H9 (cell line): ENCODE measurements around the gene NKD1. TPM values are rescaled to one million over a fixed set of nuclear protein-coding genes. Genes with fewer than 3 reads are reported as not detected.

Source experiments
- DNase-seq: peaks from one replicate; pipeline ENCODE4 v3.0.0-alpha.2; 2017
- H2AFZ ChIP-seq: one replicate; pipeline ENCODE4 v1.6.1; 2013; ENCODE audit warnings: mild to moderate bottlenecking, low read length, control low read depth, moderate library complexity
- H2AK5ac ChIP-seq: 2 replicates; pipeline ENCODE4 v1.6.1; 2013; ENCODE audit warnings: low read length, control low read depth, mixed read lengths; ENCODE audit not compliant: insufficient read length
- H2BK120ac ChIP-seq: one replicate; pipeline ENCODE4 v1.6.1; 2013; ENCODE audit warnings: low read depth, mild to moderate bottlenecking, low read length, control low read depth, inconsistent platforms; ENCODE audit not compliant: poor library complexity, severe bottlenecking
- H2BK12ac ChIP-seq: 2 replicates; pipeline ENCODE4 v1.6.1; 2013; ENCODE audit warnings: low read length, control low read depth, mixed read lengths, low read depth; ENCODE audit not compliant: insufficient read length
- H2BK15ac ChIP-seq: 2 replicates; pipeline ENCODE4 v1.6.1; 2013; ENCODE audit warnings: low read depth, low read length, control low read depth
- H2BK20ac ChIP-seq: one replicate; pipeline ENCODE4 v1.6.1; 2013; ENCODE audit warnings: low read depth, mild to moderate bottlenecking, low read length, control low read depth, inconsistent platforms; ENCODE audit not compliant: poor library complexity, severe bottlenecking
- H2BK5ac ChIP-seq: 2 replicates; pipeline ENCODE4 v1.6.1; 2013; ENCODE audit warnings: low read length, control low read depth, mixed read lengths; ENCODE audit not compliant: insufficient read length
- H3K14ac ChIP-seq: 2 replicates; pipeline ENCODE4 v1.6.1; 2013; ENCODE audit warnings: low read length, control low read depth; ENCODE audit not compliant: insufficient read depth
- H3K18ac ChIP-seq: 2 replicates; pipeline ENCODE4 v1.6.1; 2013; ENCODE audit warnings: low read depth, mild to moderate bottlenecking, mixed read lengths, low read length, control low read depth; ENCODE audit not compliant: insufficient read length
- H3K23ac ChIP-seq: 2 replicates; pipeline ENCODE4 v1.6.1; 2013; ENCODE audit warnings: low read length, control low read depth, mixed read lengths, low read depth; ENCODE audit not compliant: insufficient read length
- H3K23me2 ChIP-seq: 2 replicates; pipeline ENCODE4 v1.6.1; 2013; ENCODE audit warnings: low read depth, mild to moderate bottlenecking, mixed read lengths, low read length, control low read depth; ENCODE audit not compliant: insufficient read length, poor library complexity, severe bottlenecking
- H3K27ac ChIP-seq: 2 replicates; pipeline ENCODE4 v1.5.1; 2013; ENCODE audit warnings: low read length, control low read depth, mixed read lengths, low read depth; ENCODE audit not compliant: insufficient read length
- H3K27me3 ChIP-seq: 2 replicates; pipeline ENCODE4 v1.6.1; 2013; ENCODE audit warnings: low read length, control low read depth, inconsistent platforms; ENCODE audit not compliant: insufficient read depth
- H3K4ac ChIP-seq: 2 replicates; pipeline ENCODE4 v1.6.1; 2013; ENCODE audit warnings: low read depth, mild to moderate bottlenecking, control low read depth, inconsistent platforms, low read length, moderate library complexity
- H3K4me1 ChIP-seq: 2 replicates; pipeline ENCODE4 v1.6.1; 2013; ENCODE audit warnings: low read length, control low read depth, inconsistent platforms; ENCODE audit not compliant: insufficient read depth
- H3K4me2 ChIP-seq: 2 replicates; pipeline ENCODE4 v1.6.1; 2013; ENCODE audit warnings: low read length, control low read depth, mixed read lengths; ENCODE audit not compliant: insufficient read length, insufficient read depth
- H3K56ac ChIP-seq: 2 replicates; pipeline ENCODE4 v1.6.1; 2013; ENCODE audit warnings: low read depth, mild to moderate bottlenecking, mixed read lengths, low read length, control low read depth; ENCODE audit not compliant: insufficient read length
- H3K79me1 ChIP-seq: 2 replicates; pipeline ENCODE4 v1.6.1; 2013; ENCODE audit warnings: low read depth, mild to moderate bottlenecking, moderate library complexity, low read length, control low read depth, inconsistent platforms; ENCODE audit not compliant: insufficient read depth, poor library complexity, severe bottlenecking
- H3K79me2 ChIP-seq: 2 replicates; pipeline ENCODE4 v1.6.1; 2013; ENCODE audit warnings: low read length, control low read depth, inconsistent platforms; ENCODE audit not compliant: insufficient read depth
- H3K9ac ChIP-seq: 2 replicates; pipeline ENCODE4 v1.6.1; 2013; ENCODE audit warnings: low read length, control low read depth, mixed read lengths; ENCODE audit not compliant: insufficient read length; ENCODE audit errors: extremely low read depth
- H3K9me3 ChIP-seq: one replicate; pipeline ENCODE4 v1.6.1; 2013; ENCODE audit warnings: low read depth, low read length, inconsistent platforms; ENCODE audit not compliant: control insufficient read depth
- H3T11ph ChIP-seq: one replicate; pipeline ENCODE4 v1.6.1; 2013; ENCODE audit warnings: mild to moderate bottlenecking, low read length, control low read depth, inconsistent platforms
- H4K20me1 ChIP-seq: one replicate; pipeline ENCODE4 v1.6.1; 2013; ENCODE audit not compliant: control insufficient read depth, insufficient read length, insufficient read depth
- H4K5ac ChIP-seq: 2 replicates; pipeline ENCODE4 v1.6.1; 2013; ENCODE audit warnings: low read depth, mild to moderate bottlenecking, mixed read lengths, low read length, control low read depth; ENCODE audit not compliant: insufficient read length
- H4K8ac ChIP-seq: replicated peaks from 2 replicates; pipeline ENCODE4 v1.6.1; 2013; ENCODE audit warnings: low read length, control low read depth, mixed read lengths, low read depth; ENCODE audit not compliant: insufficient read length
- H4K91ac ChIP-seq: 2 replicates; pipeline ENCODE4 v1.6.1; 2013; ENCODE audit warnings: low read depth, mild to moderate bottlenecking, moderate library complexity, mixed read lengths, low read length, control low read depth; ENCODE audit not compliant: insufficient read length
- H3K27ac Mint-ChIP-seq, 3 experiments: 2 replicates in 2 of 3; 3 replicates in 1 of 3; pipeline ENCODE4 v1.8.0; 2020 to 2021; ENCODE audit warnings: mixed read lengths in 3 of 3, mild to moderate bottlenecking in 1 of 3, moderate library complexity in 1 of 3
- H3K27me3 Mint-ChIP-seq: 2 replicates; pipeline ENCODE4 v1.8.0; 2021; ENCODE audit warnings: low read depth, mild to moderate bottlenecking, moderate library complexity, mixed read lengths
- H3K36me3 Mint-ChIP-seq, 3 experiments: 2 replicates in 2 of 3; 3 replicates in 1 of 3; pipeline ENCODE4 v1.8.0; 2020 to 2021; ENCODE audit warnings: low read depth in 3 of 3, mixed read lengths in 3 of 3; ENCODE audit not compliant: insufficient read depth in 1 of 3
- H3K4me1 Mint-ChIP-seq, 2 experiments: 2 replicates each; pipeline ENCODE4 v1.8.0; 2020; ENCODE audit warnings: mixed read lengths in 2 of 2
- H3K4me3 Mint-ChIP-seq, 2 experiments: 2 replicates in 1 of 2; 3 replicates in 1 of 2; pipeline ENCODE4 v1.8.0; 2020 to 2021; ENCODE audit warnings: mild to moderate bottlenecking in 2 of 2, mixed read lengths in 2 of 2, moderate library complexity in 1 of 2
- H3K9me3 Mint-ChIP-seq, 2 experiments: 2 replicates in 1 of 2; 3 replicates in 1 of 2; pipeline ENCODE4 v1.8.0; 2020; ENCODE audit warnings: mild to moderate bottlenecking in 2 of 2, mixed read lengths in 2 of 2, moderate library complexity in 1 of 2
- CTCF ChIP-seq: fragments of 200-600 bp; sonication (generic); conservative IDR thresholded peaks from 3 replicates; pipeline ENCODE4 v1.8.0; 2021; ENCODE audit warnings: antibody characterized with exemption, mild to moderate bottlenecking
- WGBS: extraction: QIAGEN DNeasy Blood & Tissue Kit; methylation state at CpG from one replicate; pipeline ENCODE4 v1.1.7; 2013; ENCODE audit warnings: missing lambda C conversion rate, low lambda C conversion rate, mixed read lengths; ENCODE audit not compliant: insufficient read length; ENCODE audit errors: extremely low coverage; 5-methylcytosine and 5-hydroxymethylcytosine counted together
- total RNA-seq: library from RNA; stranded (reverse); gene quantifications from 2 replicates; pipeline ENCODE4 v1.2.1, GENCODE V29; 2021

Gene NKD1
- total RNA-seq, 1 experiment from 2014 or later = 1.9 TPM

- H3K4ac ChIP-seq = no peak overlapping the region
- H2BK15ac ChIP-seq = no peak overlapping the region; the same call in 1 of the 2 replicates
- H3T11ph ChIP-seq = no peak overlapping the region
- no peaks in the 10 kb centered on the region for H3K9me3 ChIP-seq
- no peaks in the 10 kb centered on the region for H4K20me1 ChIP-seq
- no peaks in the 10 kb centered on the region for H3K36me3 Mint-ChIP-seq
- no peaks in the 10 kb centered on the region for H3K79me2 ChIP-seq
- no peak overlapping the region for H4K8ac ChIP-seq
- H2BK5ac ChIP-seq = no peak overlapping the region
- H3K79me1 ChIP-seq = no peaks in the 10 kb centered on the region
- no peak for TF ChIP-seq CTCF
- no CpG with 5 or more reads among the region's 7 CpGs for WGBS
- H3K27ac Mint-ChIP-seq = no peak overlapping the region; a peak in 1 of 7 replicates
- peaks cover 5 to 13% of the 10 kb centered on the region in 2 experiments for H3K4me1 Mint-ChIP-seq
- no peak overlapping the region for H3K14ac ChIP-seq
- H3K9me3 Mint-ChIP-seq = no peaks in the 10 kb centered on the region
- H3K27me3 ChIP-seq = peaks cover 13% of the 10 kb centered on the region
- H3K9ac ChIP-seq = no peak overlapping the region
- no peak overlapping the region for H2AK5ac ChIP-seq
- peaks cover 16% of the 10 kb centered on the region for H3K23me2 ChIP-seq
- no peak overlapping the region for H3K27ac ChIP-seq
- H3K23ac ChIP-seq = no peak overlapping the region
- no peak for DNase-seq
- H3K18ac ChIP-seq = no peak overlapping the region
- H2AFZ ChIP-seq = no peak overlapping the region
- no peak overlapping the region for H3K4me2 ChIP-seq
- no peak overlapping the region for H3K56ac ChIP-seq
- H2BK12ac ChIP-seq = no peak overlapping the region
- H3K4me1 ChIP-seq = no peaks in the 10 kb centered on the region
- H4K91ac ChIP-seq = no peak overlapping the region
- H2BK120ac ChIP-seq = no peak overlapping the region
- H4K5ac ChIP-seq = no peak overlapping the region
- H3K4me3 Mint-ChIP-seq = peak overlapping the region; percentile 61 to 69; a peak in 3 of 5 replicates
- H3K27me3 Mint-ChIP-seq = peaks cover 72% of the 10 kb centered on the region
- H2BK20ac ChIP-seq = no peak overlapping the region
Observed at GRCh38 chr16:50549561-50549915, 1.3 kb downstream of the NKD1 start.
